ENCODE measurements around the gene SHB. TPM values are rescaled to one million over a fixed set of nuclear protein-coding genes. Genes with fewer than 3 reads are reported as not detected.

The SHB gene
- polyA plus RNA-seq, 1 donor (not counting 4 experiments of a cell fraction or from before 2014, with no cell fraction given) = 10.9 TPM

GRCh38 chr9:37939575-37940095 is 129.4 kb downstream of the SHB start:
- Histone ChIP-seq H2AFZ (ENCODE audit: control insufficient read depth, low read length) (no peak overlapping the region), H3K79me2 (ENCODE audit: control insufficient read depth, insufficient read depth, low read length) (peaks cover 8% of the 10 kb centered on the region), H4K20me1 (ENCODE audit: control insufficient read depth, extremely low read depth, insufficient read depth, low read length) (no peaks in the 10 kb centered on the region), H3K9ac (ENCODE audit: control insufficient read depth, extremely low read depth, insufficient read depth, low read length) (no peak overlapping the region), H3K27me3 (ENCODE audit: control insufficient read depth, extremely low read depth, insufficient read depth, low read length) (no peaks in the 10 kb centered on the region), H3K9me3 (ENCODE audit: control insufficient read depth, low read depth, low read length) (no peaks in the 10 kb centered on the region), H3K27ac (ENCODE audit: control insufficient read depth, insufficient read depth, low read length) (no peak overlapping the region), H3K36me3 (ENCODE audit: control insufficient read depth in 2 of 2, extremely low read depth in 1 of 2, insufficient read depth in 2 of 2, low read length in 2 of 2) (peaks cover 21 to 32% of the 10 kb centered on the region in 2 experiments), H3K9me1 (ENCODE audit: control insufficient read depth, extremely low read depth, insufficient read depth, low read length) (peaks cover 11% of the 10 kb centered on the region), H3K4me2 (ENCODE audit: control insufficient read depth, extremely low read depth, insufficient read depth, low read depth, low read length) (no peak overlapping the region), H3K4me1 (ENCODE audit: control insufficient read depth, extremely low read depth, insufficient read depth, low read length) (peaks cover 55% of the 10 kb centered on the region), H3K4me3 (ENCODE audit: control insufficient read depth in 2 of 3, extremely low read depth in 1 of 3, insufficient read depth in 2 of 3, low read depth in 1 of 3, low read length in 3 of 3) (no peak overlapping the region)
- dilution Hi-C loops (cut with MboI; ENCODE audit: extremely low pct_ligation_motif_present, low sequenced_read_pairs) = no loop called here
- no peak for DNase-seq (ENCODE audit: low read depth, low spot score)
- no peak for FAIRE-seq
- TF ChIP-seq EZH2 (IDR thresholded peaks at IDR 0.05; ENCODE audit: low read length) (no peak), CTCF (optimal IDR thresholded peaks at IDR 0.05 in 1 of 3, IDR thresholded peaks at IDR 0.05 in 1 of 3, conservative IDR thresholded peaks at IDR 0.05 in 1 of 3; ENCODE audit: extremely low read depth in 1 of 3, insufficient read depth in 2 of 3, low read length in 3 of 3) (no peak)

GRCh38 chr9:37938121-37938891 is 130.7 kb downstream of the SHB start:
- TF ChIP-seq EZH2 (IDR thresholded peaks at IDR 0.05; ENCODE audit: low read length) (no peak), CTCF (optimal IDR thresholded peaks at IDR 0.05 in 1 of 3, IDR thresholded peaks at IDR 0.05 in 1 of 3, conservative IDR thresholded peaks at IDR 0.05 in 1 of 3; ENCODE audit: extremely low read depth in 1 of 3, insufficient read depth in 2 of 3, low read length in 3 of 3) (no peak)
- peaks cover 42% of the 10 kb centered on the region for H3K4me1 ChIP-seq (ENCODE audit: control insufficient read depth, extremely low read depth, insufficient read depth, low read length)
- DNase-seq (ENCODE audit: low read depth, low spot score) (no peak), FAIRE-seq (peak; percentile 84)
- no peaks in the 10 kb centered on the region for H3K27me3 ChIP-seq (ENCODE audit: control insufficient read depth, extremely low read depth, insufficient read depth, low read length)
- peaks cover 23 to 28% of the 10 kb centered on the region in 2 experiments for H3K36me3 ChIP-seq (ENCODE audit: control insufficient read depth in 2 of 2, extremely low read depth in 1 of 2, insufficient read depth in 2 of 2, low read length in 2 of 2)
- H3K9me1 ChIP-seq (ENCODE audit: control insufficient read depth, extremely low read depth, insufficient read depth, low read length) = peaks cover 6% of the 10 kb centered on the region
- no peak overlapping the region for H3K4me3 ChIP-seq (ENCODE audit: control insufficient read depth in 2 of 3, extremely low read depth in 1 of 3, insufficient read depth in 2 of 3, low read depth in 1 of 3, low read length in 3 of 3)
- H3K9me3 ChIP-seq (ENCODE audit: control insufficient read depth, low read depth, low read length) = no peaks in the 10 kb centered on the region
- H4K20me1 ChIP-seq (ENCODE audit: control insufficient read depth, extremely low read depth, insufficient read depth, low read length) = no peaks in the 10 kb centered on the region
- H3K4me2 ChIP-seq (ENCODE audit: control insufficient read depth, extremely low read depth, insufficient read depth, low read depth, low read length) = peak overlapping the region; percentile 47
- H3K79me2 ChIP-seq (ENCODE audit: control insufficient read depth, insufficient read depth, low read length) = peaks cover 12% of the 10 kb centered on the region
- dilution Hi-C loops (cut with MboI; ENCODE audit: extremely low pct_ligation_motif_present, low sequenced_read_pairs) = no loop called here
- H2AFZ ChIP-seq (ENCODE audit: control insufficient read depth, low read length) = no peak overlapping the region
- H3K9ac ChIP-seq (ENCODE audit: control insufficient read depth, extremely low read depth, insufficient read depth, low read length) = peak overlapping the region; percentile 25
- peak overlapping the region; percentile 58 for H3K27ac ChIP-seq (ENCODE audit: control insufficient read depth, insufficient read depth, low read length)
